Measurements from ENCODE around the gene RERG.

RERG gene

GRCh38 chr12:15183821-15184220 is 37.4 kb downstream of the RERG start:
- no peak for DNase-seq

GRCh38 chr12:15181017-15181683 is 40.1 kb downstream of the RERG start:
- no peak for DNase-seq

GRCh38 chr12:15180325-15180724 is 40.9 kb downstream of the RERG start:
- DNase-seq: no peak

GRCh38 chr12:15179672-15180071 is 41.5 kb downstream of the RERG start:
- no peak for DNase-seq

- DNase-seq: no peak
Measured at GRCh38 chr12:15173142-15173541, 48.1 kb downstream of the RERG start.

- no peak for DNase-seq
Measured at GRCh38 chr12:15172060-15172822, 49.0 kb downstream of the RERG start.

GRCh38 chr12:15171012-15171655 is 50.1 kb downstream of the RERG start:
- DNase-seq: no peak

- no peak for DNase-seq
Measured at GRCh38 chr12:15168026-15168678, 53.1 kb downstream of the RERG start.

- no peak for DNase-seq
Measured at GRCh38 chr12:15165012-15165659, 56.1 kb downstream of the RERG start.

GRCh38 chr12:15163030-15163976 is 57.9 kb downstream of the RERG start:
- no peak for DNase-seq

- no peak for DNase-seq
Measured at GRCh38 chr12:15158083-15158482, 63.1 kb downstream of the RERG start.

GRCh38 chr12:15157269-15157671 is 63.9 kb downstream of the RERG start:
- no peak for DNase-seq

GRCh38 chr12:15155271-15155670 is 65.9 kb downstream of the RERG start:
- no peak for DNase-seq

GRCh38 chr12:15154103-15154502 is 67.1 kb downstream of the RERG start:
- DNase-seq: no peak

GRCh38 chr12:15152868-15153267 is 68.3 kb downstream of the RERG start:
- DNase-seq: no peak

GRCh38 chr12:15152456-15152855 is 68.8 kb downstream of the RERG start:
- no peak for DNase-seq

- DNase-seq: no peak
Measured at GRCh38 chr12:15151161-15152091, 69.8 kb downstream of the RERG start.

GRCh38 chr12:15146585-15146984 is 74.6 kb downstream of the RERG start:
- DNase-seq: no peak

GRCh38 chr12:15143467-15143866 is 77.8 kb downstream of the RERG start:
- no peak for DNase-seq

- DNase-seq: no peak
Measured at GRCh38 chr12:15142711-15143110, 78.5 kb downstream of the RERG start.

- DNase-seq: no peak
Measured at GRCh38 chr12:15131431-15131830, 89.8 kb downstream of the RERG start.
